ENCODE measurements around the gene NPR3.
A peak's percentile ranks its signal among the peaks of the same experiment; 100 is the strongest.

Gene NPR3

GRCh38 chr5:32708949-32709348 lies 2.2 kb upstream of the NPR3 start:
- no peak overlapping the region for H3K27ac Mint-ChIP-seq
- H3K36me3 Mint-ChIP-seq (ENCODE audit: low read depth) = no peaks in the 10 kb centered on the region
- H3K9me3 Mint-ChIP-seq = no peaks in the 10 kb centered on the region
- DNase-seq = peak; percentile 15
- no peak for TF ChIP-seq CTCF (IDR thresholded peaks at IDR 0.05)
- peaks cover 36% of the 10 kb centered on the region for H3K4me1 Mint-ChIP-seq
- peak overlapping the region; percentile 75 for H3K4me3 Mint-ChIP-seq
- H3K27me3 Mint-ChIP-seq (ENCODE audit: low read depth, poor library complexity) = peaks cover 82% of the 10 kb centered on the region

- peak; percentile 55 for TF ChIP-seq CTCF (IDR thresholded peaks at IDR 0.05)
- Mint-ChIP-seq H3K9me3 (no peaks in the 10 kb centered on the region), H3K27me3 (ENCODE audit: low read depth, poor library complexity) (peaks cover 91% of the 10 kb centered on the region), H3K4me3 (peak overlapping the region; percentile 75), H3K27ac (no peak overlapping the region), H3K4me1 (peaks cover 36% of the 10 kb centered on the region), H3K36me3 (ENCODE audit: low read depth) (no peaks in the 10 kb centered on the region)
- DNase-seq = peak; percentile 77
These were observed 1.2 kb upstream of the NPR3 start for GRCh38 chr5:32709750-32710549.

GRCh38 chr5:32711362-32711680 lies 200 bp downstream of the NPR3 start:
- no peak for TF ChIP-seq CTCF (IDR thresholded peaks at IDR 0.05)
- H3K27me3 Mint-ChIP-seq (ENCODE audit: low read depth, poor library complexity) = peaks cover 92% of the 10 kb centered on the region

GRCh38 chr5:32711681-32712480 lies 760 bp downstream of the NPR3 start:
- no peak for TF ChIP-seq CTCF (IDR thresholded peaks at IDR 0.05)
- Mint-ChIP-seq H3K9me3 (no peaks in the 10 kb centered on the region), H3K27ac (no peak overlapping the region), H3K4me1 (peaks cover 36% of the 10 kb centered on the region), H3K36me3 (ENCODE audit: low read depth) (no peaks in the 10 kb centered on the region), H3K27me3 (ENCODE audit: low read depth, poor library complexity) (peaks cover 90% of the 10 kb centered on the region), H3K4me3 (peak overlapping the region; percentile 71)
- DNase-seq = peak; percentile 49

More at GRCh38 chr5:32711362-32711680, 200 bp downstream of the NPR3 start:
- Mint-ChIP-seq H3K4me1 (peaks cover 36% of the 10 kb centered on the region), H3K9me3 (no peaks in the 10 kb centered on the region), H3K36me3 (ENCODE audit: low read depth) (no peaks in the 10 kb centered on the region), H3K4me3 (peak overlapping the region; percentile 71), H3K27ac (no peak overlapping the region)
- no peak for DNase-seq

- no peak for TF ChIP-seq CTCF (IDR thresholded peaks at IDR 0.05)
- Mint-ChIP-seq H3K9me3 (peaks cover 6% of the 10 kb centered on the region), H3K4me3 (peak overlapping the region; percentile 62), H3K36me3 (ENCODE audit: low read depth) (no peaks in the 10 kb centered on the region), H3K4me1 (peaks cover 36% of the 10 kb centered on the region), H3K27ac (no peak overlapping the region), H3K27me3 (ENCODE audit: low read depth, poor library complexity) (peaks cover 90% of the 10 kb centered on the region)
- DNase-seq = peak; percentile 20
These were observed 1.6 kb downstream of the NPR3 start for GRCh38 chr5:32712481-32713360.
